Measurements from ENCODE around the gene TCF7L1.

DNA sequence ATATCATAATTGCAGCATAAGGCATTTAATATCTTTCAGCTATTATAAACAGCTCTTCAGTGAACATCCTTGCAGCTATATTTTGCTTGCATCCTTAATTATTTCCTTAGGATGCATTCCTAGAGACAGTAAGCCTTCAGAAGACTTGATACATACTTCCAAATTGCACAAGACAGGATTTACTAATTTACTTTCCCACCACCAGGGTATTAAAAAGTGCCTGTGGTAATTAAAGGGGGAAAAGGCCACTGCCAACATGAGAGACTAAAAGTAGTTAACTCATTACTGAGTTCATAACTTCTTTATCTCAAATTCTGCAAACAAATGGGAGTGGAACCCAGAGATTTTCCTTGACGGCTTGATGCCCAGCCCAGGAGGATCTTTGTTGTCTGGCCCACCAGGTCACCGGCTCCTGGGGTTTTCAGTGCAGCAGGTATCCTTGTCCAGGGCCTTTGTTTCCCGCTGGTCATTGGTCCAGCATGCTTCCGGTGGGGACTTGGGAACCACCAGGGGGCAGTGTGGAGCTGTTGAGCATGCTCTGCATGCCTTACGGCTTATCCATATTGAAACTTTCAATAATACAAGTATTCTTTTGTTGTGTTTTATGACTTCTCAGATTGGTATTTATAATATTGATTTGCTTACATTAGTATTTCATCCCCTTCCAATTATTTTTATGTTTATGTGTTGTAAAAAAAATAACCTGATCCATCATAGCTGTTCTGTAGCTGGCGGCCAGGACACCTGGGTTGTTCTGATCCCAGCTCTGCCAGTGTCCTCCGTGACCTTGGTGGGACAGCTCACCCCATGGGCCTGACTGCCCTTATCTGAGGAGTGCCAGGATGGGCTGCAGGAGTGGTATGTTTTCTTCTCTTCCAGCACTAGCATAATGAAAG lies 133.2 kb downstream of the TCF7L1 start:
- TF ChIP-seq POLR2AphosphoS5 (IDR thresholded peaks at IDR 0.05; ENCODE audit: low read depth, low read length) = no peak
- TF ChIP-seq, protein P1, sequence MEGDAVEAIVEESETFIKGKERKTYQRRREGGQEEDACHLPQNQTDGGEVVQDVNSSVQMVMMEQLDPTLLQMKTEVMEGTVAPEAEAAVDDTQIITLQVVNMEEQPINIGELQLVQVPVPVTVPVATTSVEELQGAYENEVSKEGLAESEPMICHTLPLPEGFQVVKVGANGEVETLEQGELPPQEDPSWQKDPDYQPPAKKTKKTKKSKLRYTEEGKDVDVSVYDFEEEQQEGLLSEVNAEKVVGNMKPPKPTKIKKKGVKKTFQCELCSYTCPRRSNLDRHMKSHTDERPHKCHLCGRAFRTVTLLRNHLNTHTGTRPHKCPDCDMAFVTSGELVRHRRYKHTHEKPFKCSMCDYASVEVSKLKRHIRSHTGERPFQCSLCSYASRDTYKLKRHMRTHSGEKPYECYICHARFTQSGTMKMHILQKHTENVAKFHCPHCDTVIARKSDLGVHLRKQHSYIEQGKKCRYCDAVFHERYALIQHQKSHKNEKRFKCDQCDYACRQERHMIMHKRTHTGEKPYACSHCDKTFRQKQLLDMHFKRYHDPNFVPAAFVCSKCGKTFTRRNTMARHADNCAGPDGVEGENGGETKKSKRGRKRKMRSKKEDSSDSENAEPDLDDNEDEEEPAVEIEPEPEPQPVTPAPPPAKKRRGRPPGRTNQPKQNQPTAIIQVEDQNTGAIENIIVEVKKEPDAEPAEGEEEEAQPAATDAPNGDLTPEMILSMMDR (IDR thresholded peaks at IDR 0.05) = peak; percentile 94
- TF ChIP-seq, protein P2, sequence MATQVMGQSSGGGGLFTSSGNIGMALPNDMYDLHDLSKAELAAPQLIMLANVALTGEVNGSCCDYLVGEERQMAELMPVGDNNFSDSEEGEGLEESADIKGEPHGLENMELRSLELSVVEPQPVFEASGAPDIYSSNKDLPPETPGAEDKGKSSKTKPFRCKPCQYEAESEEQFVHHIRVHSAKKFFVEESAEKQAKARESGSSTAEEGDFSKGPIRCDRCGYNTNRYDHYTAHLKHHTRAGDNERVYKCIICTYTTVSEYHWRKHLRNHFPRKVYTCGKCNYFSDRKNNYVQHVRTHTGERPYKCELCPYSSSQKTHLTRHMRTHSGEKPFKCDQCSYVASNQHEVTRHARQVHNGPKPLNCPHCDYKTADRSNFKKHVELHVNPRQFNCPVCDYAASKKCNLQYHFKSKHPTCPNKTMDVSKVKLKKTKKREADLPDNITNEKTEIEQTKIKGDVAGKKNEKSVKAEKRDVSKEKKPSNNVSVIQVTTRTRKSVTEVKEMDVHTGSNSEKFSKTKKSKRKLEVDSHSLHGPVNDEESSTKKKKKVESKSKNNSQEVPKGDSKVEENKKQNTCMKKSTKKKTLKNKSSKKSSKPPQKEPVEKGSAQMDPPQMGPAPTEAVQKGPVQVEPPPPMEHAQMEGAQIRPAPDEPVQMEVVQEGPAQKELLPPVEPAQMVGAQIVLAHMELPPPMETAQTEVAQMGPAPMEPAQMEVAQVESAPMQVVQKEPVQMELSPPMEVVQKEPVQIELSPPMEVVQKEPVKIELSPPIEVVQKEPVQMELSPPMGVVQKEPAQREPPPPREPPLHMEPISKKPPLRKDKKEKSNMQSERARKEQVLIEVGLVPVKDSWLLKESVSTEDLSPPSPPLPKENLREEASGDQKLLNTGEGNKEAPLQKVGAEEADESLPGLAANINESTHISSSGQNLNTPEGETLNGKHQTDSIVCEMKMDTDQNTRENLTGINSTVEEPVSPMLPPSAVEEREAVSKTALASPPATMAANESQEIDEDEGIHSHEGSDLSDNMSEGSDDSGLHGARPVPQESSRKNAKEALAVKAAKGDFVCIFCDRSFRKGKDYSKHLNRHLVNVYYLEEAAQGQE (IDR thresholded peaks at IDR 0.05; ENCODE audit: insufficient read depth in 1 of 2, low read depth in 2 of 2, low read length in 1 of 2) = no peak
- TF ChIP-seq TCF7L2 (IDR thresholded peaks at IDR 0.05; ENCODE audit: low read depth, low read length) = no peak

Data from Panc1 (cell line).